ENCODE measurements around the gene PSMG4.

The PSMG4 gene

GRCh38 chr6:3226042-3226441 lies 32.7 kb upstream of the PSMG4 start:
- no peaks in the 10 kb centered on the region for H3K36me3 ChIP-seq (ENCODE audit: control insufficient read depth, insufficient read depth, low read length)
- no peaks in the 10 kb centered on the region for H3K9me3 ChIP-seq (ENCODE audit: control insufficient read depth, low read length)
- H3K4me1 ChIP-seq (ENCODE audit: control insufficient read depth, insufficient read depth, low read length) = peaks cover 42% of the 10 kb centered on the region
- H3K9ac ChIP-seq (ENCODE audit: low read length) = no peak overlapping the region
- H3K27me3 ChIP-seq (ENCODE audit: control insufficient read depth, insufficient read depth, low read length) = peaks cover 54% of the 10 kb centered on the region
- H3K4me3 ChIP-seq (ENCODE audit: low read length) = no peak overlapping the region

- H3K27me3 ChIP-seq (ENCODE audit: control insufficient read depth, insufficient read depth, low read length) = peaks cover 61% of the 10 kb centered on the region
- H3K4me1 ChIP-seq (ENCODE audit: control insufficient read depth, insufficient read depth, low read length) = peaks cover 48% of the 10 kb centered on the region
- peak overlapping the region; percentile 36 for H3K4me3 ChIP-seq (ENCODE audit: low read length)
- peak overlapping the region; percentile 42 for H3K9ac ChIP-seq (ENCODE audit: low read length)
- no peaks in the 10 kb centered on the region for H3K9me3 ChIP-seq (ENCODE audit: control insufficient read depth, low read length)
- no peaks in the 10 kb centered on the region for H3K36me3 ChIP-seq (ENCODE audit: control insufficient read depth, insufficient read depth, low read length)
Measured at GRCh38 chr6:3226481-3227362, 32.0 kb upstream of the PSMG4 start.

GRCh38 chr6:3227363-3228045 lies 31.2 kb upstream of the PSMG4 start, which contains the start of gene TUBB2B:
Gene TUBB2B, minus strand, starts transcription at chr6:3227653. Its CDS starts 110 bp downstream, at chr6:3227543.
- Histone ChIP-seq H3K9me3 (ENCODE audit: control insufficient read depth, low read length) (no peaks in the 10 kb centered on the region), H3K4me1 (ENCODE audit: control insufficient read depth, insufficient read depth, low read length) (peaks cover 53% of the 10 kb centered on the region), H3K27me3 (ENCODE audit: control insufficient read depth, insufficient read depth, low read length) (peaks cover 69% of the 10 kb centered on the region), H3K36me3 (ENCODE audit: control insufficient read depth, insufficient read depth, low read length) (no peaks in the 10 kb centered on the region), H3K4me3 (ENCODE audit: low read length) (peak within 1 kb of the TSS; percentile 36), H3K9ac (ENCODE audit: low read length) (peak within 1 kb of the TSS; percentile 42)

- peaks cover 75% of the 10 kb centered on the region for H3K27me3 ChIP-seq (ENCODE audit: control insufficient read depth, insufficient read depth, low read length)
- H3K9ac ChIP-seq (ENCODE audit: low read length) = peak overlapping the region; percentile 37
- peaks cover 53% of the 10 kb centered on the region for H3K4me1 ChIP-seq (ENCODE audit: control insufficient read depth, insufficient read depth, low read length)
- no peaks in the 10 kb centered on the region for H3K9me3 ChIP-seq (ENCODE audit: control insufficient read depth, low read length)
- H3K36me3 ChIP-seq (ENCODE audit: control insufficient read depth, insufficient read depth, low read length) = no peaks in the 10 kb centered on the region
- H3K4me3 ChIP-seq (ENCODE audit: low read length) = no peak overlapping the region
Measured at GRCh38 chr6:3228046-3228671, 30.6 kb upstream of the PSMG4 start.

GRCh38 chr6:3228771-3229565 lies 29.8 kb upstream of the PSMG4 start:
- Histone ChIP-seq H3K36me3 (ENCODE audit: control insufficient read depth, insufficient read depth, low read length) (no peaks in the 10 kb centered on the region), H3K4me1 (ENCODE audit: control insufficient read depth, insufficient read depth, low read length) (peaks cover 53% of the 10 kb centered on the region), H3K27me3 (ENCODE audit: control insufficient read depth, insufficient read depth, low read length) (peaks cover 82% of the 10 kb centered on the region), H3K9me3 (ENCODE audit: control insufficient read depth, low read length) (no peaks in the 10 kb centered on the region), H3K9ac (ENCODE audit: low read length) (peak overlapping the region; percentile 8), H3K4me3 (ENCODE audit: low read length) (no peak overlapping the region)

GRCh38 chr6:3229566-3230178 lies 29.1 kb upstream of the PSMG4 start:
- Histone ChIP-seq H3K4me3 (ENCODE audit: low read length) (no peak overlapping the region), H3K36me3 (ENCODE audit: control insufficient read depth, insufficient read depth, low read length) (no peaks in the 10 kb centered on the region), H3K4me1 (ENCODE audit: control insufficient read depth, insufficient read depth, low read length) (peaks cover 53% of the 10 kb centered on the region), H3K9ac (ENCODE audit: low read length) (peak overlapping the region; percentile 8), H3K9me3 (ENCODE audit: control insufficient read depth, low read length) (no peaks in the 10 kb centered on the region), H3K27me3 (ENCODE audit: control insufficient read depth, insufficient read depth, low read length) (peaks cover 87% of the 10 kb centered on the region)

- no peaks in the 10 kb centered on the region for H3K9me3 ChIP-seq (ENCODE audit: control insufficient read depth, low read length)
- peaks cover 53% of the 10 kb centered on the region for H3K4me1 ChIP-seq (ENCODE audit: control insufficient read depth, insufficient read depth, low read length)
- H3K4me3 ChIP-seq (ENCODE audit: low read length) = no peak overlapping the region
- no peak overlapping the region for H3K9ac ChIP-seq (ENCODE audit: low read length)
- H3K36me3 ChIP-seq (ENCODE audit: control insufficient read depth, insufficient read depth, low read length) = no peaks in the 10 kb centered on the region
- peaks cover 87% of the 10 kb centered on the region for H3K27me3 ChIP-seq (ENCODE audit: control insufficient read depth, insufficient read depth, low read length)
Measured at GRCh38 chr6:3230256-3230882, 28.4 kb upstream of the PSMG4 start.

GRCh38 chr6:3230900-3231246 lies 27.9 kb upstream of the PSMG4 start:
- Histone ChIP-seq H3K9me3 (ENCODE audit: control insufficient read depth, low read length) (no peaks in the 10 kb centered on the region), H3K27me3 (ENCODE audit: control insufficient read depth, insufficient read depth, low read length) (peaks cover 84% of the 10 kb centered on the region), H3K4me3 (ENCODE audit: low read length) (peak overlapping the region; percentile 49), H3K36me3 (ENCODE audit: control insufficient read depth, insufficient read depth, low read length) (no peaks in the 10 kb centered on the region), H3K9ac (ENCODE audit: low read length) (peak overlapping the region; percentile 59), H3K4me1 (ENCODE audit: control insufficient read depth, insufficient read depth, low read length) (peaks cover 53% of the 10 kb centered on the region)

GRCh38 chr6:3231247-3232016 lies 27.3 kb upstream of the PSMG4 start:
- Histone ChIP-seq H3K36me3 (ENCODE audit: control insufficient read depth, insufficient read depth, low read length) (no peaks in the 10 kb centered on the region), H3K9ac (ENCODE audit: low read length) (peak overlapping the region; percentile 59), H3K4me3 (ENCODE audit: low read length) (peak overlapping the region; percentile 49), H3K9me3 (ENCODE audit: control insufficient read depth, low read length) (no peaks in the 10 kb centered on the region), H3K4me1 (ENCODE audit: control insufficient read depth, insufficient read depth, low read length) (peaks cover 52% of the 10 kb centered on the region), H3K27me3 (ENCODE audit: control insufficient read depth, insufficient read depth, low read length) (peaks cover 78% of the 10 kb centered on the region)

- Histone ChIP-seq H3K4me3 (ENCODE audit: low read length) (no peak overlapping the region), H3K9me3 (ENCODE audit: control insufficient read depth, low read length) (no peaks in the 10 kb centered on the region), H3K4me1 (ENCODE audit: control insufficient read depth, insufficient read depth, low read length) (peaks cover 44% of the 10 kb centered on the region), H3K9ac (ENCODE audit: low read length) (peak overlapping the region; percentile 59), H3K27me3 (ENCODE audit: control insufficient read depth, insufficient read depth, low read length) (peaks cover 70% of the 10 kb centered on the region), H3K36me3 (ENCODE audit: control insufficient read depth, insufficient read depth, low read length) (no peaks in the 10 kb centered on the region)
Measured at GRCh38 chr6:3232017-3232945, 26.5 kb upstream of the PSMG4 start.
